Suprapubic skin (tissue), 4 donors: ENCODE results near the gene CYB5B. TPM values are rescaled to one million over a fixed set of nuclear protein-coding genes. Genes with fewer than 3 reads are reported as not detected.

Source experiments
- DNase-seq, 2 donors: peaks; one replicate each; pipeline ENCODE4 v3.0.0-alpha.2; 2019; ENCODE audit warnings: low spot score in 2 of 2
- H3K27ac ChIP-seq: fragments of 200-600 bp; sonication (generic); one replicate; pipeline ENCODE4 v1.5.1; 2019
- H3K27me3 ChIP-seq: fragments of 200-600 bp; sonication (generic); one replicate; pipeline ENCODE4 v1.5.1; 2019
- H3K36me3 ChIP-seq: fragments of 200-600 bp; sonication (generic); one replicate; pipeline ENCODE4 v1.5.1; 2019
- H3K4me1 ChIP-seq: fragments of 200-600 bp; sonication (generic); one replicate; pipeline ENCODE4 v1.5.1; 2019
- H3K4me3 ChIP-seq: fragments of 200-600 bp; sonication (generic); one replicate; pipeline ENCODE4 v1.5.1; 2019; ENCODE audit warnings: mild to moderate bottlenecking
- H3K9me3 ChIP-seq: fragments of 200-600 bp; sonication (generic); one replicate; pipeline ENCODE4 v1.5.1; 2019
- CTCF ChIP-seq, 2 donors: fragments of 200-600 bp in 1 of 2; fragments of 450-650 bp in 1 of 2; sonication (generic) in 1 of 2; IDR thresholded peaks; one replicate each; pipeline ENCODE4 v1.5.1; 2016 to 2019; ENCODE audit warnings: antibody characterized with exemption in 2 of 2, mild to moderate bottlenecking in 1 of 2, moderate library complexity in 1 of 2
- EP300 ChIP-seq: sonication (generic); formaldehyde crosslinking; IDR thresholded peaks from one replicate; pipeline ENCODE4 v1.6.1; 2017; ENCODE audit warnings: antibody characterized with exemption
- POLR2A ChIP-seq, 2 donors: fragments of 450-650 bp; IDR thresholded peaks; one replicate each; pipeline ENCODE4 v1.6.1; 2017; ENCODE audit warnings: antibody characterized with exemption in 2 of 2, mild to moderate bottlenecking in 2 of 2, moderate library complexity in 2 of 2
- POLR2AphosphoS5 ChIP-seq, 3 donors: sonication (generic); formaldehyde crosslinking; IDR thresholded peaks; one replicate each; pipeline ENCODE4 v1.6.1; 2017; ENCODE audit warnings: antibody characterized with exemption in 3 of 3
- WGBS: methylation state at CpG from one replicate; pipeline ENCODE4 v1.1.5; 2018; 5-methylcytosine and 5-hydroxymethylcytosine counted together
- total RNA-seq, 4 donors: library from RNA; depleted of rRNA; stranded (reverse); fragments of >200 nt; gene quantifications; one replicate each; pipeline ENCODE4 v1.1.0, GENCODE V29; 2016

The CYB5B gene
- total RNA-seq, 4 donors from 2014 or later: 33.2 to 69.1 (median 50.1) TPM

GRCh38 chr16:69463876-69464275 lies 39.5 kb downstream of the CYB5B start:
- Histone ChIP-seq H3K27me3 (no peaks in the 10 kb centered on the region), H3K36me3 (peaks cover 17% of the 10 kb centered on the region), H3K27ac (no peak overlapping the region), H3K9me3 (no peaks in the 10 kb centered on the region), H3K4me3 (no peak overlapping the region), H3K4me1 (peaks cover 20% of the 10 kb centered on the region)
- TF ChIP-seq EP300 (no peak), POLR2AphosphoS5 (IDR thresholded peaks at IDR 0.05) (no peak), CTCF (IDR thresholded peaks at IDR 0.05) (no peak), POLR2A (IDR thresholded peaks at IDR 0.05) (no peak)
- DNase-seq: no peak

- Histone ChIP-seq H3K27ac (no peak overlapping the region), H3K27me3 (no peaks in the 10 kb centered on the region), H3K4me1 (peaks cover 20% of the 10 kb centered on the region), H3K36me3 (peaks cover 17% of the 10 kb centered on the region), H3K9me3 (no peaks in the 10 kb centered on the region), H3K4me3 (no peak overlapping the region)
- 49% methylated on average over 4 of the region's 6 CpGs for WGBS
- no peak for DNase-seq
- TF ChIP-seq CTCF (IDR thresholded peaks at IDR 0.05) (no peak), POLR2A (IDR thresholded peaks at IDR 0.05) (no peak), EP300 (no peak), POLR2AphosphoS5 (IDR thresholded peaks at IDR 0.05) (no peak)
Observed at GRCh38 chr16:69465083-69465721, 40.8 kb downstream of the CYB5B start.

- H3K27me3 ChIP-seq: no peaks in the 10 kb centered on the region
- H3K4me3 ChIP-seq: no peak overlapping the region
- H3K9me3 ChIP-seq: no peaks in the 10 kb centered on the region
- WGBS: 55% methylated on average over 6 of the region's 6 CpGs
- DNase-seq: no peak
- TF ChIP-seq EP300 (no peak), CTCF (IDR thresholded peaks at IDR 0.05) (no peak), POLR2AphosphoS5 (IDR thresholded peaks at IDR 0.05) (no peak), POLR2A (IDR thresholded peaks at IDR 0.05) (no peak)
- no peak overlapping the region for H3K27ac ChIP-seq
- H3K36me3 ChIP-seq: peaks cover 17% of the 10 kb centered on the region
- H3K4me1 ChIP-seq: peaks cover 20% of the 10 kb centered on the region
Observed at GRCh38 chr16:69465881-69466280, 41.5 kb downstream of the CYB5B start.

GRCh38 chr16:69466547-69466946 lies 42.1 kb downstream of the CYB5B start:
- Histone ChIP-seq H3K4me1 (peaks cover 20% of the 10 kb centered on the region), H3K4me3 (no peak overlapping the region), H3K36me3 (peaks cover 17% of the 10 kb centered on the region), H3K27ac (no peak overlapping the region), H3K27me3 (no peaks in the 10 kb centered on the region), H3K9me3 (no peaks in the 10 kb centered on the region)
- 54% methylated on average over 2 of the region's 2 CpGs for WGBS
- no peak for TF ChIP-seq EP300
- TF ChIP-seq POLR2A (IDR thresholded peaks at IDR 0.05): no peak
- TF ChIP-seq CTCF (IDR thresholded peaks at IDR 0.05): no peak
- no peak for TF ChIP-seq POLR2AphosphoS5 (IDR thresholded peaks at IDR 0.05)
- DNase-seq: no peak

GRCh38 chr16:69467080-69467479 lies 42.7 kb downstream of the CYB5B start:
- peaks cover 20% of the 10 kb centered on the region for H3K4me1 ChIP-seq
- WGBS: 41% methylated on average over 1 of the region's 1 CpG
- DNase-seq: no peak
- no peak overlapping the region for H3K27ac ChIP-seq
- no peaks in the 10 kb centered on the region for H3K9me3 ChIP-seq
- no peak overlapping the region for H3K4me3 ChIP-seq
- no peaks in the 10 kb centered on the region for H3K27me3 ChIP-seq
- TF ChIP-seq EP300 (no peak), POLR2A (IDR thresholded peaks at IDR 0.05) (no peak), POLR2AphosphoS5 (IDR thresholded peaks at IDR 0.05) (no peak), CTCF (IDR thresholded peaks at IDR 0.05) (no peak)
- peaks cover 17% of the 10 kb centered on the region for H3K36me3 ChIP-seq
